Endodermal cell (in vitro differentiated cells): ENCODE measurements around the gene BCKDHA. TPM values are rescaled to one million over a fixed set of nuclear protein-coding genes. Genes with fewer than 3 reads are reported as not detected.

Experiments
- DNase-seq: peaks from one replicate; pipeline ENCODE4 v3.0.0-alpha.2; 2017
- H3K27ac ChIP-seq: 2 replicates; pipeline ENCODE4 v1.5.1; 2013; ENCODE audit warnings: mild to moderate bottlenecking, low read depth, low read length, moderate library complexity
- H3K27me3 ChIP-seq: 2 replicates; pipeline ENCODE4 v1.6.1; 2013; ENCODE audit warnings: mild to moderate bottlenecking, low read length, moderate library complexity; ENCODE audit not compliant: insufficient read depth, control insufficient read depth, poor library complexity, severe bottlenecking
- H3K36me3 ChIP-seq: 2 replicates; pipeline ENCODE4 v1.7.0; 2013; ENCODE audit warnings: mild to moderate bottlenecking, low read length, moderate library complexity; ENCODE audit not compliant: control insufficient read depth, insufficient read depth
- H3K4me1 ChIP-seq: one replicate; pipeline ENCODE4 v1.7.0; 2013; ENCODE audit warnings: low read length; ENCODE audit not compliant: control insufficient read depth, insufficient read depth
- H3K4me3 ChIP-seq: 2 replicates; pipeline ENCODE4 v1.5.1; 2013; ENCODE audit warnings: mild to moderate bottlenecking, low read length, moderate library complexity
- H3K9ac ChIP-seq: 2 replicates; pipeline ENCODE4 v1.6.1; 2013; ENCODE audit warnings: mild to moderate bottlenecking, low read length, moderate library complexity; ENCODE audit not compliant: poor library complexity, severe bottlenecking; ENCODE audit errors: extremely low read depth
- H3K9me3 ChIP-seq: 2 replicates; pipeline ENCODE4 v1.6.1; 2013; ENCODE audit warnings: mild to moderate bottlenecking, low read length, moderate library complexity; ENCODE audit not compliant: control insufficient read depth
- H3K27ac Mint-ChIP-seq: 2 replicates; pipeline ENCODE4 v1.8.0; 2020; ENCODE audit warnings: mixed read lengths
- H3K27me3 Mint-ChIP-seq: 2 replicates; pipeline ENCODE4 v1.8.0; 2021; ENCODE audit warnings: mild to moderate bottlenecking, mixed read lengths; ENCODE audit not compliant: insufficient read depth
- H3K36me3 Mint-ChIP-seq: 2 replicates; pipeline ENCODE4 v1.8.0; 2020; ENCODE audit warnings: low read depth, mixed read lengths
- H3K4me1 Mint-ChIP-seq: 2 replicates; pipeline ENCODE4 v1.8.0; 2020; ENCODE audit warnings: mixed read lengths
- H3K4me3 Mint-ChIP-seq: 2 replicates; pipeline ENCODE4 v1.8.0; 2020; ENCODE audit warnings: mild to moderate bottlenecking, moderate library complexity, mixed read lengths
- H3K9me3 Mint-ChIP-seq: 2 replicates; pipeline ENCODE4 v1.8.0; 2020; ENCODE audit warnings: mild to moderate bottlenecking, mixed read lengths
- CTCF ChIP-seq: fragments of 200-600 bp; sonication (generic); conservative IDR thresholded peaks from 2 replicates; pipeline ENCODE4 v1.5.0; 2021; ENCODE audit warnings: antibody characterized with exemption, mild to moderate bottlenecking
- WGBS, 2 experiments: methylation state at CpG; one replicate each; pipeline versions ENCODE4 v1.1.5 to v1.1.7; 2013; ENCODE audit warnings: missing lambda C conversion rate in 2 of 2, mixed read lengths in 1 of 2; ENCODE audit not compliant: insufficient coverage in 1 of 2, insufficient read length in 1 of 2; 5-methylcytosine and 5-hydroxymethylcytosine counted together
- total RNA-seq, 2 donors: library from RNA; stranded (reverse); fragmentation: NEBNext Ultra II Directional in 1 of 2; extraction: Animal tissue kit (Norgen Biotek cat#: 25700) in 1 of 2; gene quantifications; 2 replicates in 1 of 2; 3 replicates in 1 of 2; pipeline ENCODE4 v1.2.1, GENCODE V29; 2021

Gene BCKDHA
- total RNA-seq, 2 donors from 2014 or later, result 18.0 to 21.6 TPM

GRCh38 chr19:41395355-41395754 is 2.3 kb upstream of the BCKDHA start:
- peaks cover 2% of the 10 kb centered on the region for H3K4me1 ChIP-seq
- no peak overlapping the region for H3K9ac ChIP-seq
- Mint-ChIP-seq H3K36me3 (peaks cover 15% of the 10 kb centered on the region), H3K4me3 (no peak overlapping the region), H3K27me3 (no peaks in the 10 kb centered on the region), H3K4me1 (peaks cover 11% of the 10 kb centered on the region), H3K27ac (no peak overlapping the region), H3K9me3 (no peaks in the 10 kb centered on the region)
- no peak overlapping the region for H3K4me3 ChIP-seq
- no peaks in the 10 kb centered on the region for H3K9me3 ChIP-seq
- no peak overlapping the region for H3K27ac ChIP-seq
- 81 to 97% methylated on average over 4 to 6 of the region's 6 CpGs for WGBS, 2 experiments
- no peak for DNase-seq
- TF ChIP-seq CTCF, result no peak
- H3K27me3 ChIP-seq, result no peaks in the 10 kb centered on the region
- peaks cover 12% of the 10 kb centered on the region for H3K36me3 ChIP-seq

GRCh38 chr19:41398050-41398418 is 416 bp downstream of the BCKDHA start:
- no peak for DNase-seq
- peak overlapping the region; percentile 97 for H3K4me3 Mint-ChIP-seq
- WGBS, 2 experiments, result 1 to 5% methylated on average over 5 of the region's 5 CpGs

GRCh38 chr19:41398598-41398997 is 980 bp downstream of the BCKDHA start:
- no peak for TF ChIP-seq CTCF
- Histone ChIP-seq H3K4me3 (peak overlapping the region; percentile 98), H3K4me1 (peaks cover 2% of the 10 kb centered on the region), H3K27ac (no peak overlapping the region), H3K36me3 (no peaks in the 10 kb centered on the region), H3K9me3 (no peaks in the 10 kb centered on the region), H3K9ac (peak overlapping the region; percentile 98), H3K27me3 (no peaks in the 10 kb centered on the region)
- peaks cover 4% of the 10 kb centered on the region for H3K36me3 Mint-ChIP-seq
- H3K4me1 Mint-ChIP-seq, result peaks cover 11% of the 10 kb centered on the region
- 90% methylated on average over 3 of the region's 3 CpGs for WGBS, 2 experiments
- no peak for DNase-seq
- peak overlapping the region; percentile 97 for H3K4me3 Mint-ChIP-seq
- H3K9me3 Mint-ChIP-seq, result no peaks in the 10 kb centered on the region
- no peaks in the 10 kb centered on the region for H3K27me3 Mint-ChIP-seq
- peak overlapping the region; percentile 77 for H3K27ac Mint-ChIP-seq

More at GRCh38 chr19:41398050-41398418, 416 bp downstream of the BCKDHA start:
- no peak for TF ChIP-seq CTCF
- no peaks in the 10 kb centered on the region for H3K36me3 ChIP-seq
- no peaks in the 10 kb centered on the region for H3K9me3 Mint-ChIP-seq
- peaks cover 4% of the 10 kb centered on the region for H3K36me3 Mint-ChIP-seq
- H3K4me3 ChIP-seq, result peak overlapping the region; percentile 98
- H3K4me1 ChIP-seq, result peaks cover 2% of the 10 kb centered on the region
- peak overlapping the region; percentile 98 for H3K9ac ChIP-seq
- no peaks in the 10 kb centered on the region for H3K27me3 ChIP-seq
- H3K27ac Mint-ChIP-seq, result peak overlapping the region; percentile 100
- H3K27me3 Mint-ChIP-seq, result no peaks in the 10 kb centered on the region
- H3K9me3 ChIP-seq, result no peaks in the 10 kb centered on the region
- peak overlapping the region; percentile 99 for H3K27ac ChIP-seq
- H3K4me1 Mint-ChIP-seq, result peaks cover 11% of the 10 kb centered on the region
